Neural progenitor cell (in vitro differentiated cells): Measurements from ENCODE around the gene THSD4. TPM values are rescaled to one million over a fixed set of nuclear protein-coding genes. Genes with fewer than 3 reads are reported as not detected.

Source experiments
- DNase-seq: peaks from one replicate; pipeline ENCODE4 v3.0.0-alpha.2; 2016; ENCODE audit warnings: low spot score
- H2AFZ ChIP-seq: fragments of 200-600 bp; sonication (generic); replicated peaks from 2 replicates; pipeline ENCODE4 v1.6.1; 2016; ENCODE audit warnings: antibody characterized with exemption
- H3F3A ChIP-seq: fragments of 200-600 bp; sonication (generic); 2 replicates; pipeline ENCODE4 v1.6.1; 2016; ENCODE audit warnings: antibody characterized with exemption, low read depth
- H3K27ac ChIP-seq: fragments of 200-600 bp; sonication (generic); 2 replicates; pipeline ENCODE4 v1.5.1; 2016; ENCODE audit warnings: mild to moderate bottlenecking
- H3K27me3 ChIP-seq: fragments of 200-600 bp; sonication (generic); 2 replicates; pipeline ENCODE4 v1.6.1; 2016; ENCODE audit warnings: mild to moderate bottlenecking, moderate library complexity
- H3K36me3 ChIP-seq: fragments of 200-600 bp; sonication (generic); 2 replicates; pipeline ENCODE4 v1.5.1; 2016
- H3K4me1 ChIP-seq: fragments of 200-600 bp; sonication (generic); 2 replicates; pipeline ENCODE4 v1.6.1; 2016; ENCODE audit warnings: mixed run types
- H3K4me2 ChIP-seq: fragments of 200-600 bp; sonication (generic); 2 replicates; pipeline ENCODE4 v1.6.1; 2016
- H3K4me3 ChIP-seq: fragments of 200-600 bp; sonication (generic); 2 replicates; pipeline ENCODE4 v1.5.1; 2016
- H3K79me2 ChIP-seq: fragments of 200-600 bp; sonication (generic); 2 replicates; pipeline ENCODE4 v1.6.1; 2016; ENCODE audit warnings: low read depth
- H3K9ac ChIP-seq: fragments of 200-600 bp; sonication (generic); 2 replicates; pipeline ENCODE4 v1.6.1; 2016
- H3K9me3 ChIP-seq: fragments of 200-600 bp; sonication (generic); 2 replicates; pipeline ENCODE4 v1.5.1; 2016; ENCODE audit warnings: low read depth
- H4K20me1 ChIP-seq: fragments of 200-600 bp; sonication (generic); 2 replicates; pipeline ENCODE4 v1.6.1; 2016; ENCODE audit warnings: low read depth
- H3K27ac Mint-ChIP-seq: 3 replicates; pipeline ENCODE4 v1.8.0; 2021; ENCODE audit warnings: mixed read lengths
- H3K27me3 Mint-ChIP-seq: 2 replicates; pipeline ENCODE4 v1.8.0; 2022; ENCODE audit warnings: low read depth, mild to moderate bottlenecking, inconsistent platforms, moderate library complexity, mixed read lengths; ENCODE audit not compliant: insufficient read depth
- H3K36me3 Mint-ChIP-seq: 3 replicates; pipeline ENCODE4 v1.8.0; 2021; ENCODE audit warnings: mixed read lengths
- H3K4me1 Mint-ChIP-seq: 3 replicates; pipeline ENCODE4 v1.8.0; 2021; ENCODE audit warnings: mixed read lengths
- H3K4me3 Mint-ChIP-seq: 3 replicates; pipeline ENCODE4 v1.8.0; 2021; ENCODE audit warnings: mild to moderate bottlenecking, moderate library complexity, mixed read lengths
- H3K9me3 Mint-ChIP-seq: 3 replicates; pipeline ENCODE4 v1.8.0; 2020; ENCODE audit warnings: mixed read lengths
- CTCF ChIP-seq: fragments of 200-600 bp; sonication (generic); IDR thresholded peaks from 2 replicates; pipeline ENCODE4 v1.5.1; 2017; ENCODE audit warnings: antibody characterized with exemption, mild to moderate bottlenecking
- EZH2 ChIP-seq: fragments of 200-600 bp; sonication (generic); IDR thresholded peaks from 2 replicates; pipeline ENCODE4 v1.6.1; 2017; ENCODE audit warnings: antibody characterized with exemption, mild to moderate bottlenecking, moderate library complexity
- EZH2phosphoT487 ChIP-seq: fragments of 200-600 bp; sonication (generic); IDR thresholded peaks from 2 replicates; pipeline ENCODE4 v1.6.1; 2017; ENCODE audit warnings: antibody characterized with exemption
- total RNA-seq: library from RNA; depleted of rRNA; stranded (reverse); fragments of >200 nt; gene quantifications from 2 replicates; pipeline ENCODE4 v1.2.3, GENCODE V29; 2015; ENCODE audit warnings: low replicate concordance

Gene THSD4
- total RNA-seq, 1 donor from 2014 or later, result 2.4 TPM

- Mint-ChIP-seq H3K27me3 (no peaks in the 10 kb centered on the region), H3K4me3 (no peak overlapping the region), H3K27ac (no peak overlapping the region), H3K9me3 (peaks cover 13% of the 10 kb centered on the region), H3K36me3 (no peaks in the 10 kb centered on the region), H3K4me1 (no peaks in the 10 kb centered on the region)
- Histone ChIP-seq H3K4me3 (no peak overlapping the region), H2AFZ (no peak overlapping the region), H3K79me2 (no peaks in the 10 kb centered on the region), H3K27ac (no peak overlapping the region), H3K9ac (no peak overlapping the region), H3K9me3 (peaks cover 4% of the 10 kb centered on the region), H4K20me1 (no peaks in the 10 kb centered on the region), H3K4me1 (no peaks in the 10 kb centered on the region), H3F3A (no peaks in the 10 kb centered on the region), H3K27me3 (no peaks in the 10 kb centered on the region), H3K36me3 (no peaks in the 10 kb centered on the region), H3K4me2 (no peak overlapping the region)
- TF ChIP-seq EZH2phosphoT487, result no peak
- no peak for TF ChIP-seq CTCF
- no peak for DNase-seq
Observed at GRCh38 chr15:71501344-71502076, 386.2 kb downstream of the THSD4 start.

GRCh38 chr15:71502077-71502432 lies 386.8 kb downstream of the THSD4 start:
- no peaks in the 10 kb centered on the region for H4K20me1 ChIP-seq
- H3K9me3 Mint-ChIP-seq, result peaks cover 13% of the 10 kb centered on the region
- H2AFZ ChIP-seq, result no peak overlapping the region
- H3K4me3 Mint-ChIP-seq, result no peak overlapping the region
- H3K27ac ChIP-seq, result no peak overlapping the region
- H3K4me1 ChIP-seq, result no peaks in the 10 kb centered on the region
- no peaks in the 10 kb centered on the region for H3K36me3 ChIP-seq
- H3K9me3 ChIP-seq, result peaks cover 4% of the 10 kb centered on the region
- H3K9ac ChIP-seq, result no peak overlapping the region
- no peaks in the 10 kb centered on the region for H3K27me3 ChIP-seq
- DNase-seq, result no peak
- H3F3A ChIP-seq, result no peaks in the 10 kb centered on the region
- TF ChIP-seq EZH2phosphoT487 (no peak), EZH2 (no peak), CTCF (no peak)
- no peak overlapping the region for H3K4me3 ChIP-seq
- no peak overlapping the region for H3K27ac Mint-ChIP-seq
- H3K4me1 Mint-ChIP-seq, result no peaks in the 10 kb centered on the region
- no peak overlapping the region for H3K4me2 ChIP-seq
- H3K79me2 ChIP-seq, result no peaks in the 10 kb centered on the region
- no peaks in the 10 kb centered on the region for H3K36me3 Mint-ChIP-seq
- no peaks in the 10 kb centered on the region for H3K27me3 Mint-ChIP-seq

- Histone ChIP-seq H3K27ac (no peak overlapping the region), H3K79me2 (no peaks in the 10 kb centered on the region), H3K4me3 (no peak overlapping the region), H3K9ac (no peak overlapping the region), H4K20me1 (no peaks in the 10 kb centered on the region), H2AFZ (no peak overlapping the region), H3K4me2 (no peak overlapping the region), H3K36me3 (no peaks in the 10 kb centered on the region), H3K27me3 (no peaks in the 10 kb centered on the region), H3K9me3 (no peaks in the 10 kb centered on the region), H3F3A (no peaks in the 10 kb centered on the region), H3K4me1 (no peaks in the 10 kb centered on the region)
- H3K4me1 Mint-ChIP-seq, result no peaks in the 10 kb centered on the region
- no peak overlapping the region for H3K4me3 Mint-ChIP-seq
- H3K27ac Mint-ChIP-seq, result no peak overlapping the region
- no peaks in the 10 kb centered on the region for H3K27me3 Mint-ChIP-seq
- TF ChIP-seq EZH2phosphoT487 (no peak), CTCF (no peak), EZH2 (no peak)
- H3K36me3 Mint-ChIP-seq, result no peaks in the 10 kb centered on the region
- no peak for DNase-seq
- H3K9me3 Mint-ChIP-seq, result peaks cover 5% of the 10 kb centered on the region
Observed at GRCh38 chr15:71505962-71506361, 390.7 kb downstream of the THSD4 start.
